HS-5 (cell line): ENCODE results near the gene ANOS1.
"Not testable (repeated sequence)": the region's sequence is repeated elsewhere in the genome, so short reads cannot be mapped to it uniquely, and the experiment has no call there.

Experiments used
- DNase-seq: peaks from one replicate; pipeline ENCODE4 v3.0.0-alpha.2; 2012; ENCODE audit warnings: low read depth

ANOS1 gene

GRCh38 chrX:8607326-8607725 is 124.6 kb downstream of the ANOS1 start:
- no peak for DNase-seq

GRCh38 chrX:8604131-8604530 is 127.8 kb downstream of the ANOS1 start:
- DNase-seq: no peak

- DNase-seq: no peak
Observed at GRCh38 chrX:8591501-8591900, 140.4 kb downstream of the ANOS1 start.

- DNase-seq: no peak
Observed at GRCh38 chrX:8586953-8587352, 145.0 kb downstream of the ANOS1 start.

GRCh38 chrX:8579602-8580001 is 152.3 kb downstream of the ANOS1 start:
- no peak for DNase-seq

- no peak for DNase-seq
Observed at GRCh38 chrX:8576821-8577220, 155.1 kb downstream of the ANOS1 start.

GRCh38 chrX:8565729-8566128 is 166.2 kb downstream of the ANOS1 start:
- DNase-seq: no peak

- DNase-seq: no peak
Observed at GRCh38 chrX:8548446-8548845, 183.5 kb downstream of the ANOS1 start.

- DNase-seq: no peak
Observed at GRCh38 chrX:8546715-8547114, 185.2 kb downstream of the ANOS1 start.

- DNase-seq: no peak
Observed at GRCh38 chrX:8520791-8521190, 211.1 kb downstream of the ANOS1 start.

- DNase-seq: no peak
Observed at GRCh38 chrX:8520178-8520577, 211.8 kb downstream of the ANOS1 start.

GRCh38 chrX:8504451-8504850 is 227.5 kb downstream of the ANOS1 start:
- no peak for DNase-seq

GRCh38 chrX:8502101-8502500 is 229.8 kb downstream of the ANOS1 start:
- not testable (repeated sequence) for DNase-seq

- no peak for DNase-seq
Observed at GRCh38 chrX:8500203-8500602, 231.7 kb downstream of the ANOS1 start.

- not testable (repeated sequence) for DNase-seq
Observed at GRCh38 chrX:8495036-8495435, 236.9 kb downstream of the ANOS1 start.

GRCh38 chrX:8484360-8484949 is 247.5 kb downstream of the ANOS1 start:
- DNase-seq: no peak
